Esophagus muscularis mucosa (tissue), 4 donors: Measurements from ENCODE around the gene OSGIN1.

Experiments
- EP300 ChIP-seq: sonication (generic); formaldehyde crosslinking; IDR thresholded peaks from one replicate; pipeline ENCODE4 v1.6.1; 2017; ENCODE audit warnings: antibody characterized with exemption
- POLR2A ChIP-seq: fragments of 450-650 bp; IDR thresholded peaks from one replicate; pipeline ENCODE4 v1.6.1; 2017; ENCODE audit warnings: antibody characterized with exemption, moderate library complexity, mild to moderate bottlenecking, low read depth
- TF ChIP-seq, protein P1 (sequence below), 3 experiments: fragments of 200-600 bp in 2 of 3; fragments of 450-650 bp in 1 of 3; sonication (generic) in 2 of 3; IDR thresholded peaks; one replicate each; pipeline ENCODE4 v1.5.1; 2017 to 2019; ENCODE audit warnings: antibody characterized with exemption in 3 of 3, mild to moderate bottlenecking in 2 of 3, moderate library complexity in 1 of 3

DNA sequence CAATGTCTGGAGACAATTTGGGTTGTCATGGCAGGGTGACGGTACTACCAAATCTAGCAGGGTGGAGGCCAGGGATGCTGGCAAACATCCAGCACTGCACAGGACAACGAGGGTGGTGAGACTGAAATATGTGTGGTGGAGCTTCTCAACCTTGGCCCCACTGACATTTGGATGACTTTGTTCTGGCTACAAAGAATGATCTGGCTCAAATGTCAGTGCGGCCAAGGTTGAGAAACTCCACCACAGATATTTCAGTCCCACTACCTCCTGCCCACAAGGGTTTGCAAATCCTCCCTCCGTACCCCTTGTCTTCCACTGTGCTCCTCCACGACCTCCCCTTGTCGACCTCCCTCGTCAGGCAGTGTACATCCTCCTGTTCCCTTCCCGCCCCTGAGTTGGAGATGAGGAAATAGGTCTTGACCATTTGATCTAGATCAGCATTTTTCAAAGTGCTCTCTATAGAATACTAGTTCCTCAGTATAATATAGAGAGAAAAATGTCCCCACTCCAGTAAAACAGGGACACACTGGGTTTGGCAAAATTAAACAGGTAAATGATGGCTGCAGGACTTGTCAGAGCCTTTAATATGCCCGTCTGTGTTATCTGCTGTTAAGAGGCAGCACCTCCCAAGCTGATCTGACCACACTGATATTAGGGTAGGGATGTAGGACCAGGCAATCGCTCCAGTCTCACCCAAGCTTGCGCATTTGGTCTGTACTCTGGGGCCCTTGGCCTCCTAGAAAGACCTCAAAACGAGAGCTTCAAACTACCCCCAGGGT lies 6.8 kb downstream of the OSGIN1 start:
- TF ChIP-seq, protein P1, sequence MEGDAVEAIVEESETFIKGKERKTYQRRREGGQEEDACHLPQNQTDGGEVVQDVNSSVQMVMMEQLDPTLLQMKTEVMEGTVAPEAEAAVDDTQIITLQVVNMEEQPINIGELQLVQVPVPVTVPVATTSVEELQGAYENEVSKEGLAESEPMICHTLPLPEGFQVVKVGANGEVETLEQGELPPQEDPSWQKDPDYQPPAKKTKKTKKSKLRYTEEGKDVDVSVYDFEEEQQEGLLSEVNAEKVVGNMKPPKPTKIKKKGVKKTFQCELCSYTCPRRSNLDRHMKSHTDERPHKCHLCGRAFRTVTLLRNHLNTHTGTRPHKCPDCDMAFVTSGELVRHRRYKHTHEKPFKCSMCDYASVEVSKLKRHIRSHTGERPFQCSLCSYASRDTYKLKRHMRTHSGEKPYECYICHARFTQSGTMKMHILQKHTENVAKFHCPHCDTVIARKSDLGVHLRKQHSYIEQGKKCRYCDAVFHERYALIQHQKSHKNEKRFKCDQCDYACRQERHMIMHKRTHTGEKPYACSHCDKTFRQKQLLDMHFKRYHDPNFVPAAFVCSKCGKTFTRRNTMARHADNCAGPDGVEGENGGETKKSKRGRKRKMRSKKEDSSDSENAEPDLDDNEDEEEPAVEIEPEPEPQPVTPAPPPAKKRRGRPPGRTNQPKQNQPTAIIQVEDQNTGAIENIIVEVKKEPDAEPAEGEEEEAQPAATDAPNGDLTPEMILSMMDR (IDR thresholded peaks at IDR 0.05): no peak
- TF ChIP-seq POLR2A: no peak
- no peak for TF ChIP-seq EP300
